ENCODE results near the gene IPP. TPM values are rescaled to one million over a fixed set of nuclear protein-coding genes. Genes with fewer than 3 reads are reported as not detected.
A peak's percentile ranks its signal among the peaks of the same experiment; 100 is the strongest.

The IPP gene
- total RNA-seq (2021) (25.2 and 25.4 TPM in 2 replicates), Bru-seq, nascent RNA (percentile 71 among the genes with signal in this experiment), BruChase-seq, experiment 1, labeled RNA remaining after a 2-hour chase (percentile 70 among the genes with signal in this experiment), BruChase-seq, experiment 2, labeled RNA remaining after a 6-hour chase (percentile 70 among the genes with signal in this experiment)
- long read RNA-seq, partial matches to known transcripts: 6 of 18 reads
- long read RNA-seq, other reads (novel, unspliced or antisense): 5 of 18 reads

DNA sequence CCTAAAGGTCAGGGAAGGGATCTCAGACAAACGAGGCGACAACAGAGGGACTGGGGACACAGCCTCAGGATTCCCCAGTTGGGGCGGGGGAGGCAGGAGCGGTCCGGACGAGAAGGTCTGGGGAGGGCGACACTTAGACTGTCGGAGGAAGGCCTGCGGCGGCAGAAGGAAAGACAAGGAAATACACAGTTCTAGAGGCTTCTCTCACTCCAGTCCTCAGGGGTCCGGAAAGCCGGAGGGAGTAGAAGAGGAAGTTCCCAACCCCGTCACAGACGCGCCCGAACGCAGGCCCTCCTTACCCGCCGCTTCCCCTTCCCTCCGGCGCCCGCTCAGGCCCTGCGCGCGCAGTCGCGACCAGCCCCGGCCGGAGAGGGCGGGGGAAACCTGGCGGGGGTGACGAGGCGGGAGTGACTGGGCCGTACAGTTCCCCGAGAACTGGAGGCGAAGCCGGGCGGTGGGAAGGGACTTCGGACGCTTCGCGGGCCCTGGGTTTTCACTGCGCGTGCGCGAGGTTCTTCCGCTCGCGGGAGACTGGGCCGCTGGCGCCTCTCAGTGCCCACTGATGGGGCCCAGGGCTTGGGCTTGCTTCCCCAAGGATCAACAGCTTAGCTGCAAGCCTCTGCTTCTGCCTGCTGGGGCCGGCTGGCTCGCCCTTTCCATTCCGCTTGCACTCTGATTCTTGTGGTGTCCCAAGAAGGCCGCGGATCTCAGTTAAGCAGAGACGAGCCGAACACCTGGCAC lies at the start of gene IPP:
IPP (minus strand) TSS at position 356 of the 741 bp plus-strand sequence. CDS start 4,242 bp downstream, outside the sequence.
- CTCF ChIA-PET: interaction anchor here (0.6 kb wide), 2 partner anchors 51 to 126 kb away, joined by 5 to 9 read pairs; no protein-coding TSS in a partner anchor
- H2AFZ ChIP-seq: peak within 1 kb of the TSS; percentile 99
- peaks cover 11% of the 10 kb centered on the region for H3K4me1 ChIP-seq (replicated peaks; ENCODE audit: insufficient read depth)

GRCh38 chr1:45796946-45797345 lies 46.5 kb upstream of the IPP start:
- no peak overlapping the region for H2AFZ ChIP-seq
- BruUV-seq (replicated peaks): no TSS peak
- no peaks in the 10 kb centered on the region for H3K9me3 ChIP-seq (ENCODE audit: insufficient read depth, low read depth)
- no peaks in the 10 kb centered on the region for H3K36me3 ChIP-seq (ENCODE audit: low read depth)
- H3K4me3 ChIP-seq: no peak overlapping the region
- ChIA-PET CTCF (no interaction called here), POLR2A (ENCODE audit: unreplicated experiment) (interaction anchor here (0.6 to 0.7 kb wide), 2 partner anchors 212 to 547 kb away, joined by 3 to 6 read pairs; no protein-coding TSS in a partner anchor)
- H3K4me2 ChIP-seq: no peak overlapping the region
- intact Hi-C loops (cut with micrococcal nuclease; ENCODE audit: unreplicated experiment): no loop called here
- H3K79me2 ChIP-seq (ENCODE audit: low read depth): no peaks in the 10 kb centered on the region
- H3K27me3 ChIP-seq (ENCODE audit: insufficient read depth, low read depth): no peaks in the 10 kb centered on the region
- H3K27ac ChIP-seq: no peak overlapping the region
- H4K20me1 ChIP-seq (ENCODE audit: insufficient read depth): no peaks in the 10 kb centered on the region
- DNase-seq: no peak
- TF ChIP-seq, protein P1, sequence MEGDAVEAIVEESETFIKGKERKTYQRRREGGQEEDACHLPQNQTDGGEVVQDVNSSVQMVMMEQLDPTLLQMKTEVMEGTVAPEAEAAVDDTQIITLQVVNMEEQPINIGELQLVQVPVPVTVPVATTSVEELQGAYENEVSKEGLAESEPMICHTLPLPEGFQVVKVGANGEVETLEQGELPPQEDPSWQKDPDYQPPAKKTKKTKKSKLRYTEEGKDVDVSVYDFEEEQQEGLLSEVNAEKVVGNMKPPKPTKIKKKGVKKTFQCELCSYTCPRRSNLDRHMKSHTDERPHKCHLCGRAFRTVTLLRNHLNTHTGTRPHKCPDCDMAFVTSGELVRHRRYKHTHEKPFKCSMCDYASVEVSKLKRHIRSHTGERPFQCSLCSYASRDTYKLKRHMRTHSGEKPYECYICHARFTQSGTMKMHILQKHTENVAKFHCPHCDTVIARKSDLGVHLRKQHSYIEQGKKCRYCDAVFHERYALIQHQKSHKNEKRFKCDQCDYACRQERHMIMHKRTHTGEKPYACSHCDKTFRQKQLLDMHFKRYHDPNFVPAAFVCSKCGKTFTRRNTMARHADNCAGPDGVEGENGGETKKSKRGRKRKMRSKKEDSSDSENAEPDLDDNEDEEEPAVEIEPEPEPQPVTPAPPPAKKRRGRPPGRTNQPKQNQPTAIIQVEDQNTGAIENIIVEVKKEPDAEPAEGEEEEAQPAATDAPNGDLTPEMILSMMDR (conservative IDR thresholded peaks at IDR 0.05): no peak
- no peak for TF ChIP-seq EZH2 (IDR thresholded peaks at IDR 0.05; ENCODE audit: low read depth)
- 0 out of 2 replicates have a peak, but pooled peaks cover under 1% of the 10 kb centered on the region for H3F3A ChIP-seq (ENCODE audit: insufficient read depth, low read depth)
- no peaks in the 10 kb centered on the region for H3K9me2 ChIP-seq (ENCODE audit: insufficient read depth)
- peaks cover 2% of the 10 kb centered on the region for H3K4me1 ChIP-seq (replicated peaks; ENCODE audit: insufficient read depth)

More for the DNA sequence above, at the start of gene IPP:
- no peaks in the 10 kb centered on the region for H3K9me3 ChIP-seq (ENCODE audit: insufficient read depth, low read depth)
- BruUV-seq (replicated peaks): no TSS peak
- no peaks in the 10 kb centered on the region for H4K20me1 ChIP-seq (ENCODE audit: insufficient read depth)
- intact Hi-C loops (cut with micrococcal nuclease; ENCODE audit: unreplicated experiment): loop anchor here (1.0 to 5.0 kb wide), 4 partner anchors 53 to 429 kb away; partner anchors contain the start of genes MAST2 and TMEM69
- H3K9me2 ChIP-seq (ENCODE audit: insufficient read depth): no peaks in the 10 kb centered on the region
- no peak for TF ChIP-seq EZH2 (IDR thresholded peaks at IDR 0.05; ENCODE audit: low read depth)
- TF ChIP-seq, protein P1 (conservative IDR thresholded peaks at IDR 0.05): no peak
- no peaks in the 10 kb centered on the region for H3K27me3 ChIP-seq (ENCODE audit: insufficient read depth, low read depth)
- H3K4me2 ChIP-seq: peak within 1 kb of the TSS; percentile 78
- H3F3A ChIP-seq (ENCODE audit: insufficient read depth, low read depth): no peaks in the 10 kb centered on the region
- POLR2A ChIA-PET (ENCODE audit: unreplicated experiment): interaction anchor here (0.6 kb wide), 2 partner anchors 91 to 1201 kb away, joined by 3 to 4 read pairs; no protein-coding TSS in a partner anchor
- peak within 1 kb of the TSS; percentile 75 for H3K4me3 ChIP-seq
- no peaks in the 10 kb centered on the region for H3K79me2 ChIP-seq (ENCODE audit: low read depth)
- H3K27ac ChIP-seq: peak within 1 kb of the TSS; percentile 78
- peak; percentile 92 to 99 for DNase-seq
- no peaks in the 10 kb centered on the region for H3K36me3 ChIP-seq (ENCODE audit: low read depth)

- no peaks in the 10 kb centered on the region for H3K9me3 ChIP-seq (ENCODE audit: insufficient read depth, low read depth)
- no peak for TF ChIP-seq EZH2 (IDR thresholded peaks at IDR 0.05; ENCODE audit: low read depth)
- TF ChIP-seq, protein P1 (conservative IDR thresholded peaks at IDR 0.05): no peak
- no peak overlapping the region for H3K4me2 ChIP-seq
- H3K4me1 ChIP-seq (replicated peaks; ENCODE audit: insufficient read depth): no peaks in the 10 kb centered on the region
- intact Hi-C loops (cut with micrococcal nuclease; ENCODE audit: unreplicated experiment): no loop called here
- DNase-seq: no peak
- POLR2A ChIA-PET (ENCODE audit: unreplicated experiment): interaction anchor here (0.7 kb wide), 1 partner anchor 547 kb away, joined by 6 read pairs; no protein-coding TSS in a partner anchor
- H2AFZ ChIP-seq: no peak overlapping the region
- BruUV-seq (replicated peaks): no TSS peak
- no peaks in the 10 kb centered on the region for H3F3A ChIP-seq (ENCODE audit: insufficient read depth, low read depth)
- H3K4me3 ChIP-seq: no peak overlapping the region
- H3K27ac ChIP-seq: no peak overlapping the region
- H3K9me2 ChIP-seq (ENCODE audit: insufficient read depth): no peaks in the 10 kb centered on the region
- no peaks in the 10 kb centered on the region for H3K27me3 ChIP-seq (ENCODE audit: insufficient read depth, low read depth)
- H4K20me1 ChIP-seq (ENCODE audit: insufficient read depth): no peaks in the 10 kb centered on the region
- CTCF ChIA-PET: no interaction called here
- no peaks in the 10 kb centered on the region for H3K79me2 ChIP-seq (ENCODE audit: low read depth)
- H3K36me3 ChIP-seq (ENCODE audit: low read depth): no peaks in the 10 kb centered on the region
These were observed 45.9 kb upstream of the IPP start for GRCh38 chr1:45796381-45796780.

Data from PC-9 (cell line).